GM23338 (cell line): ENCODE results near the gene KIF4A.

Experiments used
- CREB1 ChIP-seq: fragments of 250-450 bp; sonication (Bioruptor Pico); IDR thresholded peaks from 2 replicates; pipeline ENCODE4 v1.5.0; 2020; ENCODE audit warnings: low read depth, mild to moderate bottlenecking, moderate library complexity
- CTCF ChIP-seq, 2 experiments: fragments of 200-600 bp in 1 of 2; sonication (generic) in 1 of 2; conservative IDR thresholded peaks; 2 replicates each; pipeline versions ENCODE4 v1.5.1 to v1.6.1; 2016 to 2017; ENCODE audit warnings: antibody characterized with exemption in 2 of 2, low read depth in 2 of 2, mild to moderate bottlenecking in 2 of 2, moderate library complexity in 1 of 2
- ETS1 ChIP-seq: IDR thresholded peaks from 2 replicates; pipeline ENCODE4 v1.6.1; 2016; ENCODE audit warnings: antibody characterized with exemption
- EZH2 ChIP-seq: fragments of 200-600 bp; sonication (generic); IDR thresholded peaks from one replicate; pipeline ENCODE4 v1.8.0; 2017; ENCODE audit warnings: antibody characterized with exemption, mild to moderate bottlenecking, low read depth; ENCODE audit not compliant: unreplicated experiment
- EZH2phosphoT487 ChIP-seq: fragments of 200-600 bp; sonication (generic); IDR thresholded peaks from one replicate; pipeline ENCODE4 v1.8.1; 2018; ENCODE audit warnings: antibody characterized with exemption; ENCODE audit not compliant: unreplicated experiment
- JUNB ChIP-seq: IDR thresholded peaks from one replicate; pipeline ENCODE4 v1.6.1; 2016; ENCODE audit warnings: antibody characterized with exemption; ENCODE audit not compliant: unreplicated experiment
- NANOG ChIP-seq: IDR thresholded peaks from 2 replicates; pipeline ENCODE4 v1.6.1; 2016; ENCODE audit warnings: antibody characterized with exemption, borderline replicate concordance
- POLR2AphosphoS5 ChIP-seq: IDR thresholded peaks from 2 replicates; pipeline ENCODE4 v1.6.1; 2016; ENCODE audit warnings: antibody characterized with exemption, low read depth
- REST ChIP-seq: IDR thresholded peaks from one replicate; pipeline ENCODE4 v1.6.1; 2018; ENCODE audit warnings: antibody characterized with exemption; ENCODE audit not compliant: unreplicated experiment
- STAT1 ChIP-seq: IDR thresholded peaks from one replicate; pipeline ENCODE4 v1.6.1; 2016; ENCODE audit warnings: antibody characterized with exemption; ENCODE audit not compliant: unreplicated experiment
- ZNF114 ChIP-seq: fragments of 250-450 bp; sonication (Bioruptor Pico); IDR thresholded peaks from 2 replicates; pipeline ENCODE4 v1.5.0; 2020; ENCODE audit warnings: mild to moderate bottlenecking, moderate library complexity
- ZNF331 ChIP-seq: fragments of 250-450 bp; sonication (Bioruptor Pico); IDR thresholded peaks from 2 replicates; pipeline ENCODE4 v1.5.0; 2020; ENCODE audit warnings: low read depth, mild to moderate bottlenecking, moderate library complexity
- ZNF462 ChIP-seq: fragments of 250-450 bp; sonication (Bioruptor Pico); IDR thresholded peaks from 2 replicates; pipeline ENCODE4 v1.5.0; 2020; ENCODE audit warnings: mild to moderate bottlenecking, moderate library complexity

GRCh38 chrX:70466968-70467367, 177.1 kb downstream of the KIF4A start:
- TF ChIP-seq POLR2AphosphoS5 (no peak), CTCF (conservative IDR thresholded peaks at IDR 0.05; ENCODE audit: low read depth in 2 of 2) (no peak), JUNB (no peak), EZH2 (no peak), EZH2phosphoT487 (no peak), REST (no peak), NANOG (no peak), CREB1 (CRISPR knock-in tag) (no peak), STAT1 (no peak), ETS1 (no peak), ZNF114 (CRISPR knock-in tag) (no peak), ZNF331 (no peak), ZNF462 (CRISPR knock-in tag) (no peak)
